Measurements from ENCODE around the gene AKAP6.

AKAP6 gene

DNA sequence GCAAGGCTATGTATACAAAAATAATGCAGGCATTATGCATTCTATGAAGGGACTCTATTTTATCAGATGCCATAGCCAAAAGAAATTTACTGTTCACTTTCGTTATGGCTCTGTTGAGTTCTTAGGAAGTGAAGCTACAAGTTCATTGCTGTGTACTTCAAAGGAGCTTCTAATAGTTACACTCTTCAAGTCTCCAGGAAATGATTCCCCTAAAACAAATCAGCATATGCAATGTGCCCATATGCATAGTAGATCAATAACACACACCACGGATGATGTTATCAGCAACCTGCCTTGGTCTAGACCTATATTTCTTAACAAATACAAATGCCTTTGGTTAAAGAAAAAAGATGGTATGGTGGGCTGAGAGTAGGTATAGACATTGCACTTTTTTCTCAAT, 83.4 kb downstream of the AKAP6 start:
- no peak for DNase-seq

DNA sequence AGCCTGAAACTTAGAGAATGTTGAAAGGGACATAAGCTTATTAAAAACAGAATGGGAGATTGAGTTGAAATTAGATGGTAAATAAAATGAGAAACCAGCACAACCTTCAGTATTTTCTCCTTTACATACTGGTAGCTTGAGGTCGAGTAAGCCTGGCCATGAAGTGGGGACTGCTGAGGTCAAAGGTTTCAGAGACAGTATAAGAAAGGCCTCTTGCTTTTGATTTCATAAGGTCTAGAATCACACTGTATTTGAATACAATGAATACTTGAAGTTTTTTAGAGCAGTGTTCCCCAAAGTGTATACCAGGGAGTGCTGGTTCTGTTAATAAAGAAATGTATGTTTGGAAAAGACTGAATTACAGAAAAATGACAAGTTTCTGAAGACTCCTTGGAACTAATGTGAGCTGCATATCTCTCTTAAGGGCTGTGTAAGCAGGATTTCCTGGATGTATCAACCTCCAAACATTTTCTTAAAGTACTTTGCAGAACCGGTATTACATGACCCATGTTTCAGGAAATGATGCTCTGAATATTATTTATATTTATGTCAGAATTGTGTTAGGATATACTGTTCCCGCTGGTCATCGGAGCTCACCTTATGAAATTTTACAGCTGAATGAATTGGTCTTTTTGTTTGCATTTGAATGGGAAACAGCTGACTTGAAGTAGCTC, 85.0 kb downstream of the AKAP6 start:
- DNase-seq, result no peak

DNA sequence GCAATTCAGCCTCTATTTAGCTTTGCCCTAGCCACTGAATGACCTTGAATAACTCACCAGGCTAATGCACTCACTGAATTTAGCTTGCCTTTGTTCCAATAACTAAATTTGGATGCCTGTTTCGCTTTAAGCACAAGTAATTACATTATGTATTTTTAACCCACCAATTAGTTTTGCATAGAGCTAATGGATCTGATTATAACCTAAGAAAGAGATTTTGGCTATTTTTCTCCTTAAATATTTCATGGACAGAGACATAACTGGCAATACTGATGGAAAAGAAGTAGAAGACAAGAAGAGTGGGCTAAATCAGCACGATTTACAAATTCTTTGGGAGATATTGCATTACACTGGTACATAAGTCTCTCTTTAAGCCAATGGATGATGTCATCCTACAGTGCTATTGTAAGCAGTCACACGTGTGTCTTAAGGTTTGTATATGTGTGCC, 85.7 kb downstream of the AKAP6 start:
- DNase-seq, result peak; percentile 1

DNA sequence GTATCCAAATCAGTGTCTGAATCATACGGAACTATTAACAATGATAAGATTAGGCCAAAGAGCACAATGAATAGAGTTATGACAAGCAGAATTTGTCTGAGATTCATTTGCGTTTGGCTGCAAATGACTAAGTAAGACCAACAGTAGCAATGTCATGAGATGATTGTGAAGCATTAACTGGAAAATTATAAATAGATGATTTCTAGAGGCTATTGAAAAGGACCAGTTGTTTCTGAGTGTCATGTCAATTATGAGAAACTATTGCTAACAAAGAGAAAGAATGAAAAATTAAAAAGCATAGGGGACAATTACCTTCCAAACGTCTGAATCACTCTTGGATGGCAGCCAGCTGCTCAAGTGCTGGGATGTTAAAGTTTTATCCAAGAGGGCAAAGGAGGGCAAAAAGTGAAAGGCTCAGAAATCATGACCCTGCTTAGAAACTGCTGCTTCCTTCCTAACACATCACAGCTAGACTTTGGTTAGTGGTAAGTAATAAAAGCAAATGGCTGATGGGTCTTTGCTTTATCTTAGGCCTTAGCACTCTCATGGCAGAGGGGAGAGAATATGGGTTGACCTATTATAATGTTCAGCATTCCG, 89.0 kb downstream of the AKAP6 start:
- DNase-seq, result no peak

DNA sequence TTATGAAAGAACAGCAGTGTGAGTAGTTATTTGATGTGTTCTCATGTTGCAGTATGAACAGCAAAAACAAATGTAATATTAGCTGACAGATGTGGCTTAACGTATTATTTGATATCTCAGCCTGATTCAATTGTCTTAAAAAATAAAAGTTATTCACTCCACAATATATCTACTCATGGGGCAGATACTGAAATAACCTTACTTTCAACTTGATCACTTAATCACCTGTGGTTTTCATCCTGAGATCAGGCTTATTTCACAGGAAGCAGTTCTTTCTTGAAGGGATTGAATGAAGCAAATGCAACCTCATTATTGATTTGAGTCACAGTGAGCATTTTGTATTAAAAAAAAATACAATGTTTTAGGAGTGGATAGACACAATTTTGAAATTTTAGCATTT, 90.3 kb downstream of the AKAP6 start:
- DNase-seq, result no peak

DNA sequence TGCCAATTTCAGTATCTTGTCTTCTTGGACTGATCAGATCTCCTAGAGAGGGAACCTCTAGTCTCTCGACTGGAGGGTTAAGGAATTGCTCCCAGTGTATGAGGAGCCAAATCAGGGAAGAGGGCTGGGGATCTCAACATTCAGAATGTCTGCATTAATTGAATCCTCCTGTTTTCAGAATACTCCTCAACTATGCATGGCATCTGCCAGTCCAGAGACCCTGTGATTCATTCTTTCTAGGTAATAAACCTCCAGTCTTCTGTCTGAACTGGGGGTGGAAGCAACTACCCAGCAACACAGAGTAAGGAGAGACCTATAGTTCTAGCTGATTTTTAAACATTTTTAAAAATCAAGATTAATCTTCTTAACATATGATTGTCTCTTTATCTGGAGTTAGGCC, 92.7 kb downstream of the AKAP6 start:
- no peak for DNase-seq

DNA sequence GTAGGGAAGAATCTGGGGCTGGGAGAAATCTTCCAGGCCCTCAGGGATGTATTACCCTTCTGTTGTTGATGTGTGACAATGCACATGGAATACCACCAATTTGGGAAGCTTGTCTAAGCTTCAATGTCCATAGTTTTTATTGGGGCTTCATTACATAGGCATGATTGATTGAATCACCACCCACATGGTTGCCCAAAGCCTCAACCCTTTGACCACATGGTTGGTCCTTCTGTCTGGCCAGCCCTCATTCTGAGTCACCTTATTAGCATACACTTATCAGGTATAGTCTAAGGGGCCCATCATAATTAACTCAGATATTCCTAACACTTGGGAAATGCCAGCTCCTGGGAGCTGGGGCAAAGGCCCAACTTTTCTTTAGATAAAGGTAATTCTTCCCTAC, 93.3 kb downstream of the AKAP6 start:
- no peak for DNase-seq

DNA sequence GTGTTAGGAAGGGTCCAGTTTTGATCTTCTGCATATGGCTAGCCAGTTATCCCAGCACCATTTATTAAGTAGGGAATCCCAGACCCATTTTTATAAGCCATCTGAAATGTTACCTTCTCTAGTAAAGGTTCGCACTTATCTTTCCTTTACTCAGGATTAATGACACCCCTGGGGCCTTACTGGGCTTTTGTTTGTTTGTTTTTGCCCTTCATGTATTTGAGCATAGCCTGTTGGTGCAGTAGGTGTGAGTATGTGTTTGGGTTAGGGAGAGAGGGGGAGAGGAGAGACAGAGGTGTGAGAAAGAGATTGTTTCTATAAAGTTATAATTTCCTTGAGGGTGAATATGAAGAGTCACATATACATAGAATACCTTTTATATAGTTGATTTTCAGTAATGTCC, 96.9 kb downstream of the AKAP6 start:
- no peak for DNase-seq

DNA sequence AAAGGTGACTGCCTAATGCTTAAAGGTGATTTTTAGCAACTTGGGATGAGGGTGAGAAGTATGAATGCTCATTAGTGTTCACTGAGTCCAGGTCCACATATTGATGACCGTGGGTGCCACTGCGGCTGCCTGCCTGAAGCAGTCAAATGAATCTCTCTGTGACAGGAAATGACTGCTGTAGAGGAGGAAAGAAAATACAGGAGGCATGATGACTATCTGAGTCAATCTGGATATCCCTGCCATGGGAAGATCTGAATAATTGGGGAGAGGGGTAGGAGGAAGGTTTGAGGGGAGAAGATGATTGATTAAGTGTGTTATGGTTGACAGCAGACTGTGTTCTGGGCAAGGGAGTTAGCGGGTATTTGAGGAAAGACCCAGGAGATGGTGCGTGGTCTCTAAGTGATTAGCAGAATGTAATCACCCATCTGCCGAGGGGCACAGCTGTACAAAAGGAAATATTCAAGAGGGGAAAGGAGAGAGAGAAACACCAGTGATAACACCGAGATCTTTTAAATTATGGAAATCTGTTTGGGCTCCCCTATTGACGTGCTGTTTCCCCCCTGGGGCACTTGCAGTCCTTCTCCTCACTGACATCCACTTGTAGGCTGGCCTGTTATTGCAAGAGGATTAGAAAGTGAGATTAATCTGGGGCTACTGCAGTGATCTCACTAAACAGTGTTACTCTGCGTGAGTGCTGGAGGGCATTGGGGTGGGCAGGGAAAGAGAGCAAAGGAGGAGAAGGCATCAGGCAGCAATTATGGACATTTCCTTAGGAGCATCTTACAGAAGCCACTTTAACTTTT, 97.7 kb downstream of the AKAP6 start:
- no peak for DNase-seq

DNA sequence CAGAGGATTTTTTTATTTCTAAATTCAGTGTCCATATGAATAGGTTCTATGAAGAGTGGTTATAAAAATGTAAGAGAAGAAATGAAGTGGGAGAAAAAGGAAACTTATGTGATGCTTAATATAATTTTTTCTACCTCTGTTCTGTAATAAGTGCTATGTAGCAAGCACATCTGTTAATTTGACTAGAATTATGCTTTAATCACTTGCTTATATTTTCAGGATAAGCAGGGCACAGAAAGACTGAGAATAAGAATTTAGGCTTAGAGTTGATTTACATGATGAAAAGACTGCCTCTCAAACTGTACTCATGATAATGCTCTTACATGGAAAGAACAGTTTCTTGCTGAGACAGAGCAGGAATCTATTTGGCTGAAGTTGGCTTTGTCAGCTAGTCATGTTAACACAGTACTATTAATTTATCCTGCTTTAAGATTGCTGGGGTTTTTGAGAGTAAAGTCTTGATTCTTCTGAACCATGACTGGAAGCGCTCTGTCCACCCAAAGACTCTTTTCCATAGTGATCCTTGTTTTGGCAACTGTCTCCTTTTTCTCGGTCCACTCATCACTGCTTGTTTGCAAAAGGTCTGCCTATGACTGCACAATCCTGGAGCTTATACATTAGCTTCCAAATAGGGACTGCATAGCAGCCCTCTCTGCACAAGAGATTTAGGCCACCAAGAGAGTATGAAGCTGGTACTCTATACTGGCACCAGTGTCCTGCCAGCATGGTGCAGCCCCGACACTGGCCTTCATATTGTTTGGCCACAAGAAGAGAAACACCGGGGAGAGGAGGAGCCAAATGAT, 98.8 kb downstream of the AKAP6 start:
- DNase-seq, result no peak

DNA sequence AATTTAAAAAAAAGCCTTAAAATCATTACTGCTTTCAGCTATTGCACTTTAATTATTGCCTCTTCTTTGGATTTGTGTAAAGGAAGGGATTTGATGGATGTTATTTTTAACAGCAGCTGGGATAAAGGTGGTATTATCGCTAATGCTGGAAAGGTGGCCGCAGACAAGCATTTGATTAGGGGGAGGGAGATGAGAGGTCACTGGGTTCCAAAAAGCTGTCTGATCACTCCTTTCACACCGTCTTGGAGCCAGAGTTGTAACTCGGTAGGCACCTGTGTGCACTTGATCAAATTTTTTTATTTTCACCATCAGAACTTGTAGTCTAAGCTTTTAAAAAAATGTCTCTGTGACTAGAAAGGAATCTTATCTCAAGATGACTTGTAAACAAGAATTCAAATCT, 99.8 kb downstream of the AKAP6 start:
- no peak for DNase-seq

DNA sequence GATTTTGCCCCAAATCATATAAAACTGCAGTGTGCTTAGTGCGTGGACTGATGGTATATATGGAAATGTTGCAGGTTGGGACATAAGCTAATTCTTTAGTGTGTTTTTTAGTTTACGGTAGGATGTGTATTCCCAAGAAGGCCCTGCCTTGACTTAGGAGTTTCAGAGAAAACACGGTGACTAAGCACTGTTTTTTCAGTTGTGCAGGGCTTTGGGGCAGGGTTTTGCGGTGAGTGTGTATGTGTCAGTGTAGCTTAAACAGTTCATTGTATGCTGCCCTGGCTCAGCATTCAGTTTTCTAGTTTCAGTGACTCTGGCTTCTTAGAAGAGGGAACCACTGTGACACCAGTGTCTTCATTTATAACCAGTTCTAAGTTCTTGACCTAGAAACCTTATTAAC, 101.2 kb downstream of the AKAP6 start:
- DNase-seq, result peak; percentile 15

DNA sequence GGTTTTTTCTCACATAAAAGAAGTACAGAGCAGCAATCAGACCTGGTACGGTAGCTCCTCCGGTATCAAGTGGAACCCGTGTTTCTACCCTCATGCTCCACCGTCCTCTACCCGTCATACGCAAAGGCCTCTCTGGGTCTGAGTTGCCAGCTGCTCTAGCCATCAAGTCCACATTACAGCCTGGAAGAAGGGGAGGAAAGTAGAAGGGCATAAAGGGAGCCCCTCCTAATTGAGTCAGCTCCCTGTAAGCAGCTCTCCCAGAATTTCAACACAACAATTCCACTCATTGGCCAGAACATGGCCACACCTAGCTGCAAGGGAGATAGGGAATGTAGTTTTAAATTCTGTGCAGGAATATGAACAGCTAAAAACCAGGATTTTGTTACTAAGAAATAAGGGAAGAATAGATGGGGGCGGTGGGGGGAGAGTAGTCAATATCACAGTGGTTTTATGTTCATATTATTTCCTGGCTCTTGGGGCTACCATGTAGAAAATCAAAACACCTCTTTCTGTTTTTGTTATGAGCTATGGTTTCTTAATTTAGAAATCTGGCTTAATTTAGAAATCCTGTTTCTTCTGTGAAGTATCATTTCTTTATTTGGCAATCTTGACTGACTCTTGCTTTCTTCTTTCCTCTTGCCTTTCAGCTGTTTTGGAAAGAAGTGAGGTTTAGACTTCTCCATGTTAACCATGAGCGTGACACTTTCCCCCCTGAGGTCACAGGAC, 103.9 kb downstream of the AKAP6 start:
- DNase-seq, result no peak

DNA sequence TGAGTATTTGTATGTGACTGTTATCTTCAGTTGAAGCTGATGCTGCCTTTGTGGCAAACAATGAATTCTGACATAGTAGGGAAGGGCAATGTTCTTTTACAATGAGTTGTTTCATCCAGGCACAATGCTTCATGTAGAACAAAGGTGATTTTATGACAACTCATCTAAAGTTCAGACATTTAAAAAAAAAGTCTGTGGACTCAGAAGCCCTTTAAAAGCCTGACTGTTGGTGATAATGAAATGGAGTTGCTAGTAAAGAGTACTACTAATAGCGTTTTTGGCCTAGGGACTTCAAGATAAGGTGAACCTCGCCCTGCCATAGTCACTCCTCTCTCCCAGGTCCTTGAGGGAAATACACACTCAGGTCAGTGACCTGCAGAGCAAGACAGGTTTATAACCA, 105.1 kb downstream of the AKAP6 start:
- peak; percentile 2 for DNase-seq

DNA sequence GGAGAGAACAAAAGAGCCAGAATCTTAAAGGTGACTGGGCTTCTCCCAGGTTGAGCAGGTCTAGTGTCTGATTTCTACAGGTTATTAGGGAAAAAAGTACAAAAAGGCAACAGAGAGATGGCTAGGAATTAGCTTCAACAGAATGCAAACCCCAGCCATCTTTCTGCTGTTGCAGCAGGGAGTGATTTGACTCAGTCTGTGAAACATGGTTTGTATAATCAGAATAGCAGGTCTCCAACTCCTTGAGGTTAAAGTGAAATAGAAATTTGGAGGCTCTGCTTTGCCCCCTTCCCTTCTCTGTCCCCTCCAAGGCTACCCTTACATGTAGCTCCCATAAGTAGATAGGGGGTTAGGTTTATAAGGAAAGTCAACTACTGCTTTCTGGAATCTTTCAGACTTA, 105.8 kb downstream of the AKAP6 start:
- no peak for DNase-seq

DNA sequence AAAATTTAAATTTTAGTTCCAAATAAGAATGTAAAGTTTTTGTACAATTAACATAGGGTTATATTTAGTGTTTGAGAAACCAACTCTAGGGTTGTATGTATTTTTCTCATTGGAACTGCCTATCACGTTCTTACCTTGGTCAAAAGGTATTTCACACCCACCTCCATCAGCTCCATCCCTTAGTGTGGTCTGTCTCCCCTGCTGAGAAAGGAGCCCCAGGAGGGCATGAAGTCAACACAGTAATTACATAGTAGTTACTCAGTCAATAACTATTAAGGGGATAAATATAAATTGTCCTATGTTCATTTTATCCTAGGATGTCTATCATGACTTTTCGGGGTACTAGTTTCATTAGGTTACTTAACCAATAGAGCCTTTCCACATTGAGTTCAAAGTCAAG, 106.3 kb downstream of the AKAP6 start:
- DNase-seq, result no peak

DNA sequence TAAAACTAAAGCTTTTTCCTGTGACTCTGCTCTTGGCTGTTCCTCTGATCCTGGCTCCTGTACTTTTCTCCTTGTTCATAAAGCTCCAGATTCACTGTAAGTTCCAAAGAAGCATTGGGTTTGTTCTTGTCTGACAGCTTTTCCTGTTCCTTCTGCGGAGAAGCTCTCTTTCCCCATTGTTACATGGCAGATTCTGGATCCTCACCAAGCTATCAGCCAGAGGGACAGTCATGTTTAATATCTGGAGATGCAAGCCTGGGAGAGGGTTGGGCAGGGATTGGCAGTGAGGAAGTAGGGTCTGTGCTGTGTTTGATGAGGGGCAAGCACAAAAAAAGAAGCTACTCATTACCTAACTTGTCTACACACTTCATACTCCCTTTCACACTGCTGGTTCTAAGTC, 107.9 kb downstream of the AKAP6 start:
- DNase-seq, result no peak

DNA sequence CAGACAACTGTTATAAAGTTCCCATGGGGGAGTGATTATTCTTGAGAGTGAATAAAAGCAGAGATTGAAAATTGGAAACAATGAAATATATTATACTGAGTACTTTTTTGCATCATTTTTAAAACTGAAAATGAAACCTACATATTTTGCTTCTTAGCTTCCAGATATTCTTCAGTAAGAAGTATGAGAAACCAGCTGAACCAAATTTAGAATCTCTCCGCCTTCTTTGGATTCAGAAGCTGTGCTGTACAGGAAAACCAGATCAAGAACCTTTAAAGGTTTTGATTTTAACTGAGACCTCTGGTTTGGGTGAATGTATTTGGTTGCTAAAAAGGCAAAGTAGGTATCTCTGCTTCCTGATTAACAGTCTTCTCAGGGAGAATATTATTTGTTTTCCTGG, 109.4 kb downstream of the AKAP6 start:
- DNase-seq, result no peak

DNA sequence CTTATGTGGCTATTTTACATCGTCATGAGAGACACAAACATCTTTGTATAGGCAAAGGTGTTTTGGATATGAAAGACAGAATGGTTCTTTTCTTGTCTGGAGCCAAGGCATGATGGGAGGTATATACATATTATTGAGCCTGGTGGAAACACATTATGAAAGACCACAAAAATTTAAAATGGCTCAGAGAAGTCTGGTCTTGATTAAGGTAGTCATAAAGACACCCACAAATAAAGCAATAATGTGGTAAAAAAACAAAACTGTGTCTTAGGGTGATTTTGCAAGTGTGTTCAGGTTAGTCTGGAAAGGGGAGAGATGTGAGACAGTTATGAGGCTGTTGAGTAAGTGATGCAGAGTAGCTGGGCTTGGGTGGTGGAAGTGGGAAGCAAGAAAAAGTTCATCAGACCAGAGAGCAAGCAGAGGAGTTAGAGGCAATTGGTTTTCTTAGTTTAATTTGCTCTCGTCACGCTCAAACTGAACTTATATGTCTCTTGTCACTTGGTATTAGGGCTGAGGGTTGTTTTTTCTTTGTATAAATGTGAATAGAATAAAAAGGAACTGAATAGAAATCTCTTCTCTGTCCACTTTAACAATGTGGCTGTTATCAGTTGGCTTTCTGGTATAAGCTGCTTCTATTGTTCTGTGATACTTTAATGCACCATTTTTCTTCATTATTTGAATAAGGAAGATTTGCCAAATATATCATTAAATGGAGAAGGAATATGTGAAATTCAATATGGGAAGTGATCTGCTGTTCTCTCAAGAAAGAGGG, 115.0 kb downstream of the AKAP6 start:
- no peak for DNase-seq

DNA sequence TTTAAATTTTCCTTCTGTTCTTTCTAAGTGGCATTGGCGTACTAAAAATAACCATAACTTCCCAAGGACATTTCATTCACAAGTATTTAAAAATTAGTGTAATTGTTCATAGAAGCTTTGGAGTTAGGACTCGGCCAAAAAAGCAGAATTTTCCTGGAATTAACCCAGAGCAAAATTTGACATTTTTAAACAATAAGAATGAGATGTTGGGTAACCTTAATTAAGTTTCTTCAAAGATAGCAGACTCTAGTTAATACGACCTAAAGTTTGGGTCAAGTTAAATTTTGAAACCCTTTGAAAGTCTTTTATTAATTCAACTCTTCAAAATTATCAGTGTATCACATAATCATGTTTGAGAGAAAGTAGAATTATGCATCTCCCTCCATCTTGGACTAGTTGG, 118.3 kb downstream of the AKAP6 start:
- no peak for DNase-seq

DNA sequence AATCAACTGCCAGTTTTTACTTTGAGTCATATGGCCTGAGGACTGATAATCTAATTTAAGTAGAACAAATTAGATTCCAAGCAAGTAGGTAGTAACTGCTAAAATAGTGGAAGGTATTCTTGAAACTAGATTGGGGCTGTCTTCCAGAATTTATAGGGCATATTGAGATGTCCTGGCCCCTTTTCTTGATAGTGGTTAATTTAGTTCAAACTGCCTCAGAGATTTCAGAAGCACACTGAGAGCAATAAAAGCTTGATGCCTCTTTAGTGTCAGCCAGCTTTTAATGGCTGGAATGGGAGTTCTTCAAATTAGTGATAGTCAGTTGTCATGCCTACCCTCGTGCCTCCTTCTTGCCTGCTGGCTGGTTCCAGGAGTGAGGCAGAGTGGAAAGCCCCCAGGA, 120.5 kb downstream of the AKAP6 start:
- no peak for DNase-seq

Measured in OCI-M1 (cell line).